GM12878 (cell line): ENCODE data around the gene FCGR2B. TPM values are rescaled to one million over a fixed set of nuclear protein-coding genes. Genes with fewer than 3 reads are reported as not detected.

Source experiments
- ATAC-seq: fragments of 200-7000 bp; cut with Tn5 transposase; 3 replicates; pipeline ENCODE4 v1.9.1; 2020; ENCODE audit warnings: mild to moderate bottlenecking, moderate library complexity
- BruUV-seq: library from RNA; stranded (reverse); fragments of 400-500 nt; replicated peaks from 2 replicates; lab custom pipeline; 2021; lab: Mats Ljungman, UMichigan
- CTCF ChIA-PET: fragments of 300-600 bp; sonication (Branson Sonifier 250); formaldehyde crosslinking; extraction: SDS; loops from one replicate; lab custom pipeline; 2021; ENCODE audit warnings: inconsistent platforms; lab: Yijun Ruan, JAX
- POLR2A ChIA-PET: fragments of 350-600 bp; formaldehyde crosslinking; extraction: SDS; loops from one replicate; lab custom pipeline; 2021; ENCODE audit warnings: inconsistent platforms; lab: Charles Lee
- RAD21 ChIA-PET: fragments of 300-600 bp; sonication (Branson Sonifier 250); formaldehyde crosslinking; loops from one replicate; lab custom pipeline; 2023; ENCODE audit warnings: antibody characterized with exemption; ENCODE audit not compliant: unreplicated experiment; lab: Charles Lee
- SMC1A ChIA-PET: fragments of 300-600 bp; sonication (Branson Sonifier 250); formaldehyde crosslinking; loops from one replicate; lab custom pipeline; 2023; ENCODE audit not compliant: unreplicated experiment, uncharacterized antibody; lab: Charles Lee
- DNase-seq: peaks from one replicate; pipeline ENCODE4 v3.0.0-alpha.2; 2011; ENCODE audit warnings: low read depth, low spot score
- FAIRE-seq: peaks from 3 replicates; lab custom pipeline; 2011; peaks lifted over from hg19 to GRCh38; lab: Jason Lieb, UNC
- H2AFZ ChIP-seq: 2 replicates; pipeline ENCODE4 v1.6.0; 2011; ENCODE audit warnings: low read depth, low read length, control low read depth; ENCODE audit not compliant: control insufficient read depth
- H3K27ac ChIP-seq: 2 replicates; pipeline ENCODE4 v1.5.1; 2011; ENCODE audit warnings: control low read depth; ENCODE audit not compliant: control insufficient read depth, insufficient read depth
- H3K27me3 ChIP-seq, 2 experiments: replicated peaks in 1 of 2; 2 replicates each; pipeline versions ENCODE4 v1.6.0 to v1.6.1; 2011; ENCODE audit warnings: low read length in 1 of 2; ENCODE audit not compliant: control insufficient read depth in 2 of 2, insufficient read depth in 2 of 2
- H3K36me3 ChIP-seq, 2 experiments: 2 replicates each; pipeline ENCODE4 v1.5.1; 2011; ENCODE audit warnings: low read length in 1 of 2; ENCODE audit not compliant: control insufficient read depth in 2 of 2, insufficient read depth in 2 of 2
- H3K4me1 ChIP-seq: 2 replicates; pipeline ENCODE4 v1.6.1; 2011; ENCODE audit warnings: mild to moderate bottlenecking, low read length, moderate library complexity, mixed read lengths; ENCODE audit not compliant: control insufficient read depth, insufficient read depth
- H3K4me2 ChIP-seq: 2 replicates; pipeline ENCODE4 v1.6.0; 2011; ENCODE audit warnings: control low read depth; ENCODE audit not compliant: control insufficient read depth, insufficient read depth
- H3K4me3 ChIP-seq: fragments of 200-600 bp; sonication (generic); 2 replicates; pipeline ENCODE4 v1.5.1; 2016
- H3K79me2 ChIP-seq: 2 replicates; pipeline ENCODE4 v1.6.0; 2011; ENCODE audit warnings: low read length; ENCODE audit not compliant: control insufficient read depth, insufficient read depth
- H3K9ac ChIP-seq: 2 replicates; pipeline ENCODE4 v1.8.0; 2011; ENCODE audit warnings: low read length, control low read depth, mixed read lengths; ENCODE audit not compliant: control insufficient read depth, insufficient read depth
- H3K9me3 ChIP-seq: replicated peaks from 3 replicates; pipeline ENCODE4 v1.5.1; 2011; ENCODE audit warnings: mild to moderate bottlenecking, low read length; ENCODE audit not compliant: control insufficient read depth, insufficient read depth
- H4K20me1 ChIP-seq: 2 replicates; pipeline ENCODE4 v1.6.0; 2011; ENCODE audit not compliant: control insufficient read depth, insufficient read depth
- BACH1 ChIP-seq: fragments of 450-650 bp; IDR thresholded peaks from 2 replicates; pipeline ENCODE4 v1.6.1; 2017; ENCODE audit warnings: mild to moderate bottlenecking, borderline replicate concordance
- BMI1 ChIP-seq: fragments of 450-650 bp; IDR thresholded peaks from 2 replicates; pipeline ENCODE4 v1.6.1; 2016; ENCODE audit warnings: mild to moderate bottlenecking, moderate library complexity, borderline replicate concordance
- HDAC2 ChIP-seq: fragments of 200-600 bp; sonication (generic); IDR thresholded peaks from 2 replicates; pipeline ENCODE4 v1.6.1; 2017
- IRF5 ChIP-seq: fragments of 450-650 bp; IDR thresholded peaks from 2 replicates; pipeline ENCODE4 v1.6.1; 2017; ENCODE audit warnings: borderline replicate concordance
- PAX5 ChIP-seq: IDR thresholded peaks from 2 replicates; pipeline ENCODE4 v1.6.1; 2011; ENCODE audit warnings: low read depth, low read length, borderline replicate concordance
- PBX3 ChIP-seq: IDR thresholded peaks from 2 replicates; pipeline ENCODE4 v1.6.1; 2011; ENCODE audit warnings: mild to moderate bottlenecking, low read depth, low read length, moderate library complexity; ENCODE audit not compliant: insufficient replicate concordance
- RCOR1 ChIP-seq: conservative IDR thresholded peaks from 2 replicates; pipeline ENCODE4 v1.6.1; 2012; ENCODE audit warnings: low read depth, low read length, improper control_type of control experiment
- RELA ChIP-seq: fragments of 450-650 bp; IDR thresholded peaks from 2 replicates; pipeline ENCODE4 v1.8.0; 2014; ENCODE audit warnings: borderline replicate concordance; ENCODE audit not compliant: partially characterized antibody
- RELB ChIP-seq: fragments of 450-650 bp; IDR thresholded peaks from 2 replicates; pipeline ENCODE4 v1.6.1; 2017; ENCODE audit warnings: low read depth, mild to moderate bottlenecking, moderate library complexity
- SIX5 ChIP-seq: IDR thresholded peaks from 2 replicates; pipeline ENCODE4 v1.6.1; 2011; ENCODE audit warnings: mild to moderate bottlenecking, low read depth, low read length, moderate library complexity; ENCODE audit not compliant: severe bottlenecking
- SMAD5 ChIP-seq: IDR thresholded peaks from 2 replicates; pipeline ENCODE4 v1.6.1; 2016; ENCODE audit warnings: antibody characterized with exemption, low read depth
- SP1 ChIP-seq: IDR thresholded peaks from one replicate; pipeline ENCODE4 v1.6.1; 2011; ENCODE audit warnings: low read depth, low read length
- ZNF207 ChIP-seq: fragments of 450-650 bp; IDR thresholded peaks from 2 replicates; pipeline ENCODE4 v1.6.1; 2014; ENCODE audit warnings: antibody characterized with exemption, mild to moderate bottlenecking, borderline replicate concordance
- ZNF592 ChIP-seq: fragments of 450-650 bp; IDR thresholded peaks from 2 replicates; pipeline ENCODE4 v1.6.1; 2017; ENCODE audit warnings: mild to moderate bottlenecking, moderate library complexity
- ZZZ3 ChIP-seq: IDR thresholded peaks from 2 replicates; pipeline ENCODE4 v1.6.1; 2011; ENCODE audit warnings: low read depth; ENCODE audit not compliant: control insufficient read depth, insufficient read length
- WGBS: methylation state at CpG from one replicate; pipeline ENCODE4 v1.1.6; 2016; ENCODE audit warnings: low lambda C conversion rate; ENCODE audit not compliant: insufficient replicate concordance, insufficient coverage; ENCODE audit errors: missing lambda C conversion rate; 5-methylcytosine and 5-hydroxymethylcytosine counted together
- in situ Hi-C: fragments of 300-500 bp; cut with MboI; formaldehyde crosslinking; loops from 9 replicates; pipeline ENCODE4 v1.14.3; 2018; ENCODE audit warnings: mixed read lengths
- intact Hi-C: fragments of 100-400 bp; cut with micrococcal nuclease; formaldehyde crosslinking; loops from one replicate; pipeline ENCODE4 v1.14.2; 2022; ENCODE audit not compliant: unreplicated experiment
- polyA plus RNA-seq, 11 experiments: library from polyadenylated mRNA; depleted of rRNA in 4 of 11; unstranded in 6 of 11; stranded (reverse) in 5 of 11; fragments of >200 nt; fragmentation: Nextera tagmentation in 4 of 11; fragmentation: Illumina TruSeq in 1 of 11; extraction: Ambion mirVana in 4 of 11; extraction: Trizol in 1 of 11; gene quantifications; 1 replicate in 1 of 11; 2 replicates in 10 of 11; pipeline versions ENCODE4 v1.2.1 to v1.2.3, GENCODE V29; 2011 to 2016; ENCODE audit warnings: inconsistent platforms in 2 of 11, missing spikeins in 2 of 11, low read depth in 1 of 11
- total RNA-seq, 4 experiments: library from RNA; depleted of rRNA in 3 of 4; stranded (reverse); fragments of >200 nt in 3 of 4; fragmentation: Illumina TruSeq in 1 of 4; extraction: Trizol in 1 of 4; gene quantifications; 2 replicates each; pipeline versions ENCODE4 v1.2.1 to v1.2.3, GENCODE V29; 2013 to 2021

The FCGR2B gene
- total and polyA plus RNA-seq, 10 of the 15 experiments (the other 5 are each of a cell fraction or from before 2014, with no cell fraction given): 76.6 to 216 (median 108) TPM

- peaks cover 37% of the 10 kb centered on the region for H3K4me1 ChIP-seq
- DNase-seq: no peak
- peak overlapping the region; percentile 2 for H2AFZ ChIP-seq
- intact Hi-C loops (loop anchor here (2.0 kb wide), 1 partner anchor 21 kb away; the partner anchor contains the start of gene FCRLA), in situ Hi-C loops (no loop called here)
- ChIA-PET POLR2A (interaction anchor here (0.9 to 4.6 kb wide), 5 partner anchors 9 to 20 kb away, joined by 3 to 34 read pairs (median 4); partner anchors contain the start of gene FCRLA), RAD21 (interaction anchor here (1.0 to 6.1 kb wide), 3 partner anchors 11 to 22 kb away, joined by 4 to 85 read pairs (median 32); partner anchors contain the start of gene FCRLA), CTCF (interaction anchor here (0.8 to 5.8 kb wide), 5 partner anchors 12 to 327 kb away, joined by 3 to 86 read pairs (median 5); no protein-coding TSS in a partner anchor), SMC1A (interaction anchor here (0.9 to 6.4 kb wide), 4 partner anchors 10 to 20 kb away, joined by 4 to 84 read pairs (median 33); partner anchors contain the start of gene FCRLA)
- peak overlapping the region; percentile 84 for H3K27ac ChIP-seq
- no peaks in the 10 kb centered on the region for H4K20me1 ChIP-seq
- H3K79me2 ChIP-seq: peaks cover 12% of the 10 kb centered on the region
- H3K27me3 ChIP-seq: no peaks in the 10 kb centered on the region
- under 1% methylated on average over 38 of the region's 38 CpGs for WGBS
- H3K4me2 ChIP-seq: peak overlapping the region; percentile 89
- H3K36me3 ChIP-seq: no peaks in the 10 kb centered on the region
- BruUV-seq: TSS peak; percentile 95
- peak; percentile 9 for ATAC-seq
- H3K9ac ChIP-seq: peak overlapping the region; percentile 85
- no peak for FAIRE-seq
- H3K4me3 ChIP-seq: peak overlapping the region; percentile 92
- no peaks in the 10 kb centered on the region for H3K9me3 ChIP-seq
- no peak for TF ChIP-seq RCOR1
- no peak for TF ChIP-seq SIX5
- no peak for TF ChIP-seq IRF5
- no peak for TF ChIP-seq HDAC2
- no peak for TF ChIP-seq PBX3
- no peak for TF ChIP-seq RELA
- no peak for TF ChIP-seq ZNF592
- no peak for TF ChIP-seq ZZZ3
- peak; percentile 65; the same call in 1 of the 2 replicates for TF ChIP-seq RELB
- no peak for TF ChIP-seq SMAD5
- TF ChIP-seq BMI1: no peak
- TF ChIP-seq SP1: no peak
- no peak for TF ChIP-seq ZNF207
- no peak for TF ChIP-seq BACH1
- TF ChIP-seq PAX5: no peak
Measured at GRCh38 chr1:161727256-161727924, 64.4 kb downstream of the FCGR2B start.
